ENCODE measurements around the gene JMJD1C.

DNA sequence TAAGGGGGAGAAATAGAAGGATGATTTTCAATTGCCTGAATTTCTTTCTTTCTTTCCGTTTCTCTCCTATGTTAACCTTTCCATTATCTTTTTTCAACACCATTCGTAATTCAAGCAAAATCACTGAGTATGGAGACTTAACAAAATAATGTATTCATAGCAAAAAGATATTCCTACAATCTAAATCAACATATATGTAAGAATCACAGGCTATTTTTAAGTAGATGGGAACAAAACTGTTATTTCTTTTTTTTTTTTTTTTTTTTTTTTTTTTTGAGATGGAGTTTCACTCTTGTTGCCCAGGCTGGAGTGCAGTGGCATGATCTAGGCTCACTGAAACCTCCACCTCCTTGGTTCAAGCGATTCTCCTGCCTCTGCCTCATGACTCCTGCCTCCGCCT lies 27.2 kb upstream of the JMJD1C start:
- TF ChIP-seq POLR2A (IDR thresholded peaks at IDR 0.05): no peak
- TF ChIP-seq, protein P1, sequence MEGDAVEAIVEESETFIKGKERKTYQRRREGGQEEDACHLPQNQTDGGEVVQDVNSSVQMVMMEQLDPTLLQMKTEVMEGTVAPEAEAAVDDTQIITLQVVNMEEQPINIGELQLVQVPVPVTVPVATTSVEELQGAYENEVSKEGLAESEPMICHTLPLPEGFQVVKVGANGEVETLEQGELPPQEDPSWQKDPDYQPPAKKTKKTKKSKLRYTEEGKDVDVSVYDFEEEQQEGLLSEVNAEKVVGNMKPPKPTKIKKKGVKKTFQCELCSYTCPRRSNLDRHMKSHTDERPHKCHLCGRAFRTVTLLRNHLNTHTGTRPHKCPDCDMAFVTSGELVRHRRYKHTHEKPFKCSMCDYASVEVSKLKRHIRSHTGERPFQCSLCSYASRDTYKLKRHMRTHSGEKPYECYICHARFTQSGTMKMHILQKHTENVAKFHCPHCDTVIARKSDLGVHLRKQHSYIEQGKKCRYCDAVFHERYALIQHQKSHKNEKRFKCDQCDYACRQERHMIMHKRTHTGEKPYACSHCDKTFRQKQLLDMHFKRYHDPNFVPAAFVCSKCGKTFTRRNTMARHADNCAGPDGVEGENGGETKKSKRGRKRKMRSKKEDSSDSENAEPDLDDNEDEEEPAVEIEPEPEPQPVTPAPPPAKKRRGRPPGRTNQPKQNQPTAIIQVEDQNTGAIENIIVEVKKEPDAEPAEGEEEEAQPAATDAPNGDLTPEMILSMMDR (IDR thresholded peaks at IDR 0.05): no peak
